Nephron (organoid): ENCODE data around the gene KCNJ10.

Experiments
- H3K27ac Mint-ChIP-seq, 3 experiments: 2 replicates each; pipeline ENCODE4 v1.8.0; 2020; ENCODE audit warnings: mixed read lengths in 3 of 3, mild to moderate bottlenecking in 2 of 3, moderate library complexity in 1 of 3
- H3K27me3 Mint-ChIP-seq: 2 replicates; pipeline ENCODE4 v1.8.0; 2021; ENCODE audit warnings: low read depth, mild to moderate bottlenecking, moderate library complexity, mixed read lengths
- H3K36me3 Mint-ChIP-seq: 2 replicates; pipeline ENCODE4 v1.8.0; 2020; ENCODE audit warnings: low read depth, mixed read lengths
- H3K4me1 Mint-ChIP-seq: 2 replicates; pipeline ENCODE4 v1.8.0; 2020; ENCODE audit warnings: mixed read lengths
- H3K4me3 Mint-ChIP-seq, 3 experiments: 2 replicates each; pipeline ENCODE4 v1.8.0; 2020; ENCODE audit warnings: mild to moderate bottlenecking in 3 of 3, mixed read lengths in 3 of 3, moderate library complexity in 2 of 3
- H3K9me3 Mint-ChIP-seq: 2 replicates; pipeline ENCODE4 v1.8.0; 2020; ENCODE audit warnings: mixed read lengths
- TF ChIP-seq, protein P1 (sequence below), 3 experiments: fragments of 200-600 bp; sonication (generic); IDR thresholded peaks; one replicate each; pipeline ENCODE4 v1.5.0; 2021; ENCODE audit warnings: antibody characterized with exemption in 3 of 3; ENCODE audit not compliant: unreplicated experiment in 3 of 3

KCNJ10 gene

GRCh38 chr1:159983681-159984080, 86.3 kb downstream of the KCNJ10 start:
- H3K36me3 Mint-ChIP-seq: no peaks in the 10 kb centered on the region
- TF ChIP-seq, protein P1, sequence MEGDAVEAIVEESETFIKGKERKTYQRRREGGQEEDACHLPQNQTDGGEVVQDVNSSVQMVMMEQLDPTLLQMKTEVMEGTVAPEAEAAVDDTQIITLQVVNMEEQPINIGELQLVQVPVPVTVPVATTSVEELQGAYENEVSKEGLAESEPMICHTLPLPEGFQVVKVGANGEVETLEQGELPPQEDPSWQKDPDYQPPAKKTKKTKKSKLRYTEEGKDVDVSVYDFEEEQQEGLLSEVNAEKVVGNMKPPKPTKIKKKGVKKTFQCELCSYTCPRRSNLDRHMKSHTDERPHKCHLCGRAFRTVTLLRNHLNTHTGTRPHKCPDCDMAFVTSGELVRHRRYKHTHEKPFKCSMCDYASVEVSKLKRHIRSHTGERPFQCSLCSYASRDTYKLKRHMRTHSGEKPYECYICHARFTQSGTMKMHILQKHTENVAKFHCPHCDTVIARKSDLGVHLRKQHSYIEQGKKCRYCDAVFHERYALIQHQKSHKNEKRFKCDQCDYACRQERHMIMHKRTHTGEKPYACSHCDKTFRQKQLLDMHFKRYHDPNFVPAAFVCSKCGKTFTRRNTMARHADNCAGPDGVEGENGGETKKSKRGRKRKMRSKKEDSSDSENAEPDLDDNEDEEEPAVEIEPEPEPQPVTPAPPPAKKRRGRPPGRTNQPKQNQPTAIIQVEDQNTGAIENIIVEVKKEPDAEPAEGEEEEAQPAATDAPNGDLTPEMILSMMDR (IDR thresholded peaks at IDR 0.05; ENCODE audit: unreplicated experiment in 3 of 3): no peak
- peaks cover 10% of the 10 kb centered on the region for H3K4me1 Mint-ChIP-seq
- H3K27me3 Mint-ChIP-seq: peaks cover 9% of the 10 kb centered on the region
- H3K27ac Mint-ChIP-seq: no peak overlapping the region
- no peak overlapping the region for H3K4me3 Mint-ChIP-seq
- no peaks in the 10 kb centered on the region for H3K9me3 Mint-ChIP-seq

DNA sequence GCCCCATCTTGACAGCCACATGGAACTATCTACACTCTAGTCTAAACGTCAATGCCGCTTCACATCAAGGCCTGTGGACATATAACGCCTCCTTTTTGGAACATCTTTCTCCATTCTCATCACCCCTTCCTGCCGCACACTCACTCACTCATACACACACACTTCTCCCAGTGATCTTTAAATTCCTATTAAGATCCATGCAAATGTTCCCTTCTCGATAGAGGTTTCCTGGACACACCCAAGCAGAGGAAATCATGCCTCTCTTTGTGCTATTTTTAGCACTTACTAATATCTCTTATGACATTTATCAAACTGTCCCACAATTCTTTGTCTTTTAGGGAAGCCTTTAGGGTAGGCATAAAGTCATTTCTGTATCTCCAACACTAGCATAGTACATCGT, 87.7 kb downstream of the KCNJ10 start:
- H3K27ac Mint-ChIP-seq: no peak overlapping the region
- TF ChIP-seq, protein P1 (IDR thresholded peaks at IDR 0.05; ENCODE audit: unreplicated experiment in 3 of 3): no peak
- peaks cover 5% of the 10 kb centered on the region for H3K27me3 Mint-ChIP-seq
- H3K36me3 Mint-ChIP-seq: no peaks in the 10 kb centered on the region
- H3K4me3 Mint-ChIP-seq: no peak overlapping the region
- H3K9me3 Mint-ChIP-seq: no peaks in the 10 kb centered on the region
- peaks cover 10% of the 10 kb centered on the region for H3K4me1 Mint-ChIP-seq

DNA sequence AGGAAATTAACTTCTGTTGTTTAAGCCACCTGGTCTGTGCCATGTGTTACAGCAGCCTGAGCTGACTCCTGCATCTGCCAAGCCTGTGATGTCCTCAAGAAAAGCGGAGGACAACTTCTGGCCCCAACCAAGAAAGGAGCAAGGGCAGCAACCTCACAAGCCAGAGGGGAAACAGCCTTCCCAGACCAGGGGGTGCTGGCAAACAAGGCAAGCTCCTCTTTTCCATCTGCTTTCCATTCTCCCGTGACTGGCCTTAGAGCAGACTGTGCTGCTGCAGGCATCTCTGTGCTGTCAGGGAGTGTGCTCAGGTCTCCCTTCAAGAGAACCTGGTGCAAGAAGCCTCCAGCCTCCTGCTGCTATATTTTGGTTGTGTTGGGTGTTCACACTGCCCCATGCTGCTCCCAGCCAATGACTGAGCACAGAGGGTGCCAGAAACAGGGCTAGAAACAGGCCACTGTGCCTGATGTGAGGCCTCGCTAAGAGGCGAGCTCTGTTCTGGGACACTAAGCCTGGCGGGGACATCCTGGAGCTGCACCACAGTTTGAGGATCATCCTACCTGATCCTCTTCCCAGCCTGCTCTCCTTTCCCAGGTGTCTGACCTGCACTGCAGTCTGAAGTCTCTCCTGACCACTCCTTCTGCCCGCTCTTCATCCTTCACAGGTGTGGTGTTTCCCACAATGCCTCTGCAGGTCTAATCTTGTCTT, 88.5 kb downstream of the KCNJ10 start:
- Mint-ChIP-seq H3K4me3 (no peak overlapping the region), H3K36me3 (no peaks in the 10 kb centered on the region), H3K9me3 (no peaks in the 10 kb centered on the region), H3K4me1 (peaks cover 10% of the 10 kb centered on the region), H3K27ac (no peak overlapping the region), H3K27me3 (peaks cover 5% of the 10 kb centered on the region)
- TF ChIP-seq, protein P1 (IDR thresholded peaks at IDR 0.05; ENCODE audit: unreplicated experiment in 3 of 3): no peak

DNA sequence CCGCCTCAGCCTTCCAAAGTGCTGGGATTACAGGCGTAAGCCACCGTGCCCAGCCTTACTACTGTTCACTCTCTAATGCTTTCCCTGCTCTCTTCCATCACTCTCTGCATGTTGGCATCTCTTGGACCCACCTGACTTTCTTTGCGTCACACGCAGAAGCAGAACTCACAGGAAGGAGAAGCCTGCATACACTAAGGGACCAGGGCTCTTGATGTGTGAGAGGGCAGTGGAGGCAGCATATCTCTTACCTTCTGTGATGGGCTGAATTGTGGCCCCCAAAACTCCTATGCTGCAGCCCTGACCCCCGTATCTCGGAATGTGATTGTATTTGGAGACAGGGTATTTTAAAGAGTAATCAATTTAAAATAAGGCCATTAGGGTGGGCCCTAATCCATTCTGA, 89.2 kb downstream of the KCNJ10 start:
- Mint-ChIP-seq H3K9me3 (no peaks in the 10 kb centered on the region), H3K4me3 (no peak overlapping the region), H3K36me3 (no peaks in the 10 kb centered on the region), H3K27ac (no peak overlapping the region), H3K4me1 (peaks cover 10% of the 10 kb centered on the region), H3K27me3 (peaks cover 5% of the 10 kb centered on the region)
- TF ChIP-seq, protein P1 (IDR thresholded peaks at IDR 0.05; ENCODE audit: unreplicated experiment in 3 of 3): no peak

GRCh38 chr1:159980076-159980475, 89.9 kb downstream of the KCNJ10 start:
- Mint-ChIP-seq H3K9me3 (no peaks in the 10 kb centered on the region), H3K27me3 (peaks cover 5% of the 10 kb centered on the region), H3K27ac (no peak overlapping the region), H3K4me1 (peaks cover 10% of the 10 kb centered on the region), H3K4me3 (no peak overlapping the region), H3K36me3 (no peaks in the 10 kb centered on the region)
- TF ChIP-seq, protein P1 (IDR thresholded peaks at IDR 0.05; ENCODE audit: unreplicated experiment in 3 of 3): no peak

- Mint-ChIP-seq H3K9me3 (no peaks in the 10 kb centered on the region), H3K27me3 (peaks cover 5% of the 10 kb centered on the region), H3K36me3 (no peaks in the 10 kb centered on the region), H3K4me3 (no peak overlapping the region), H3K27ac (no peak overlapping the region), H3K4me1 (peaks cover 10% of the 10 kb centered on the region)
- TF ChIP-seq, protein P1 (IDR thresholded peaks at IDR 0.05; ENCODE audit: unreplicated experiment in 3 of 3): no peak
These were observed 90.7 kb downstream of the KCNJ10 start for GRCh38 chr1:159979257-159979656.
